DLD1 (cell line): ENCODE measurements around the gene RPL6.

Experiments used
- in situ Hi-C: cut with HindIII; loops from 2 replicates; pipeline ENCODE4 v1.10.0; 2017; ENCODE audit warnings: low sequenced_read_pairs

RPL6 gene

GRCh38 chr12:112381406-112381882, 28.0 kb downstream of the RPL6 start:
- in situ Hi-C loops: no loop called here

GRCh38 chr12:112380663-112381405, 28.6 kb downstream of the RPL6 start:
- in situ Hi-C loops: no loop called here

- in situ Hi-C loops: no loop called here
Observed at GRCh38 chr12:112375105-112375504, 34.3 kb downstream of the RPL6 start.

- in situ Hi-C loops: no loop called here
Observed at GRCh38 chr12:112374166-112374740, 35.2 kb downstream of the RPL6 start.

- in situ Hi-C loops: no loop called here
Observed at GRCh38 chr12:112370868-112371510, 38.4 kb downstream of the RPL6 start.

- in situ Hi-C loops: no loop called here
Observed at GRCh38 chr12:112370199-112370598, 39.2 kb downstream of the RPL6 start.

- in situ Hi-C loops: no loop called here
Observed at GRCh38 chr12:112368856-112369255, 40.5 kb downstream of the RPL6 start.

- in situ Hi-C loops: no loop called here
Observed at GRCh38 chr12:112367965-112368364, 41.4 kb downstream of the RPL6 start.

GRCh38 chr12:112362310-112362709, 47.1 kb downstream of the RPL6 start:
- in situ Hi-C loops: no loop called here

- in situ Hi-C loops: no loop called here
Observed at GRCh38 chr12:112361271-112361670, 48.1 kb downstream of the RPL6 start.

GRCh38 chr12:112359290-112359689, 50.1 kb downstream of the RPL6 start:
- in situ Hi-C loops: no loop called here

GRCh38 chr12:112357214-112357613, 52.2 kb downstream of the RPL6 start:
- in situ Hi-C loops: no loop called here
